Subcutaneous abdominal adipose tissue (tissue), 5 donors: ENCODE data around the gene AHI1.
"Not testable (repeated sequence)": the region's sequence is repeated elsewhere in the genome, so short reads cannot be mapped to it uniquely, and the experiment has no call there.

Experiments
- H3K27ac ChIP-seq: one replicate; pipeline ENCODE4 v1.7.0; 2013; ENCODE audit warnings: low read depth, mild to moderate bottlenecking, inconsistent platforms, low read length, moderate library complexity
- H3K27me3 ChIP-seq, 5 donors: one replicate each; pipeline ENCODE4 v1.7.0; 2013; ENCODE audit warnings: low read length in 5 of 5, inconsistent platforms in 1 of 5; ENCODE audit not compliant: control insufficient read depth in 5 of 5, insufficient read depth in 4 of 5
- H3K36me3 ChIP-seq, 5 donors: one replicate each; pipeline ENCODE4 v1.7.0; 2013; ENCODE audit warnings: low read length in 5 of 5; ENCODE audit not compliant: control insufficient read depth in 5 of 5, insufficient read depth in 5 of 5
- H3K4me1 ChIP-seq, 5 donors: one replicate each; pipeline ENCODE4 v1.7.0; 2013; ENCODE audit warnings: low read length in 5 of 5, mild to moderate bottlenecking in 3 of 5, moderate library complexity in 1 of 5; ENCODE audit not compliant: control insufficient read depth in 5 of 5, insufficient read depth in 5 of 5
- H3K4me3 ChIP-seq, 5 donors: one replicate each; pipeline ENCODE4 v1.7.0; 2013; ENCODE audit warnings: low read length in 5 of 5, low read depth in 1 of 5
- H3K9ac ChIP-seq, 5 donors: one replicate each; pipeline ENCODE4 v1.7.0; 2013; ENCODE audit warnings: low read length in 5 of 5, mild to moderate bottlenecking in 4 of 5, moderate library complexity in 3 of 5
- H3K9me3 ChIP-seq, 5 donors: one replicate each; pipeline ENCODE4 v1.7.0; 2013; ENCODE audit warnings: low read length in 5 of 5; ENCODE audit not compliant: control insufficient read depth in 5 of 5
- donor health status: healthy.
- donor health status: healthy.
- donor health status: healthy.
- donor health status: healthy.
- donor health status: healthy.

AHI1 gene

DNA sequence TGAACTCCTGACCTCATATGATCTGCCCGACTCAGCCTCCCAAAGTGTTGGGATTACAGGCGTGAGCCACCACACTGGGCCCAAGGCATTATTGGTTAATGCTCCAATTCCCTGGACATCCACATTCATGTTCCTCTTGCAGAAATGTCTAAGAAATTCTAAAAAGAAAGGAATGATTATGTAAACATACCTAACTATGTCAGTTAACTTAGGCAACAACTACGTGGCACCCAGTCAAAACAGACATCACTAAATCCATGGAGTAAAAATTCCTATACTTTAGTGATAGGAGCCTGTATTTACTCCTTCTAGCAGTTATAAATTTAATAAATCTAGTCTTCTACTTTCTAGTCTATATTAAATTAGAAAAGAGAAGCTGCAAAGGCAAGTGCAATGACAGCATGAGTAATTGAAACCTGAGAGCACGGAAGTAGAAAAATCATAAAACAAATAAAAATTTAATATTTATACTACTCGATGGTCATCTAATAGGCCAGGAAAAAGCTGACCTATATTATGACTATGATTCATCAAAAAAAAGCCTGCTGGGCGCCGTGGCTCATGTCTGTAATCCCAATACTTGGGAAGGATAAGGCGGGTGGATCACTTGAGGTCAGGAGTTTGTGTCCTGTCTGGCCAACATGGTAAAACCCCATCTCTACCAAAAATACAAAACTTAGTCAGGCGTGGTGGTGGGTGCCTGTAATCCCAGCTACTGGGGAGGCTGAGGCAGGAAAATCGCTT lies 4.2 kb downstream of the AHI1 start:
- Histone ChIP-seq H3K4me1 (peaks cover 0 to 11% (median 8%) of the 10 kb centered on the region in 5 donors), H3K9ac (no peak overlapping the region), H3K36me3 (peaks cover 5 to 33% (median 21%) of the 10 kb centered on the region in 5 donors), H3K27me3 (no peaks in the 10 kb centered on the region), H3K9me3 (no peaks in the 10 kb centered on the region), H3K4me3 (no peak overlapping the region), H3K27ac (no peak overlapping the region)

- Histone ChIP-seq H3K36me3 (peaks cover 5 to 36% (median 30%) of the 10 kb centered on the region in 5 donors), H3K9ac (no peak overlapping the region), H3K27me3 (no peaks in the 10 kb centered on the region), H3K27ac (no peak overlapping the region), H3K4me3 (no peak overlapping the region), H3K4me1 (no peaks in the 10 kb centered on the region), H3K9me3 (no peaks in the 10 kb centered on the region)
Observed at GRCh38 chr6:135490381-135490780, 7.2 kb downstream of the AHI1 start.

- Histone ChIP-seq H3K36me3 (peaks cover 5 to 42% (median 35%) of the 10 kb centered on the region in 5 donors), H3K9ac (no peak overlapping the region), H3K4me3 (no peak overlapping the region), H3K27me3 (no peaks in the 10 kb centered on the region), H3K9me3 (peaks cover 0 to 11% (median 4%) of the 10 kb centered on the region in 5 donors), H3K4me1 (no peaks in the 10 kb centered on the region), H3K27ac (no peak overlapping the region)
Observed at GRCh38 chr6:135488023-135488422, 9.5 kb downstream of the AHI1 start.

DNA sequence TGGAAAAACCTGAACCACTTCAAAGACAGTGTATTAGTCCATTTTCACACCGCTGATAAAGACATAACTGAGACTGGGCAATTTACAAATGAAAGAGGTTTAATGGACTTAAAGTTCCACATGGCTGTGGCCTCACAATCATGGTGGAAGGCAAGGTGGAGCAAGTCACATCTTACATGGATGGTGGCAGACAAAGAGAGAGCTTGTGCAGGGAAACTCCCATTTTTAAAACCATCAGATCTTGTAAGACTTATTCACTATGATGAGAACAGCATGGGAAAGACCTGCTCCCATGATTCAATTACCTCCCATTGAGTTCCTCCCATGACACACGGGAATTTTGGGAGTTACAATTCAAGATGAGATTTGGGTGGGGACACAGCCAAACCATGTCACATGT lies 13.6 kb downstream of the AHI1 start:
- not testable (repeated sequence) for H3K27me3 ChIP-seq
- peaks cover 9 to 35% (median 16%) of the 10 kb centered on the region in 5 donors for H3K9me3 ChIP-seq
- peaks cover 6 to 32% (median 29%) of the 10 kb centered on the region in 5 donors for H3K36me3 ChIP-seq

GRCh38 chr6:135481783-135482369 lies 15.7 kb downstream of the AHI1 start:
- peaks cover 9 to 35% (median 18%) of the 10 kb centered on the region in 5 donors for H3K9me3 ChIP-seq
- H3K4me1 ChIP-seq: no peaks in the 10 kb centered on the region
- H3K27ac ChIP-seq: no peak overlapping the region
- H3K27me3 ChIP-seq: no peaks in the 10 kb centered on the region
- peaks cover 6 to 33% (median 27%) of the 10 kb centered on the region in 5 donors for H3K36me3 ChIP-seq
- H3K4me3 ChIP-seq: no peak overlapping the region
- no peak overlapping the region for H3K9ac ChIP-seq

More for the DNA sequence above, 13.6 kb downstream of the AHI1 start:
- not testable (repeated sequence) for H3K27ac ChIP-seq, H3K4me1 ChIP-seq, H3K9ac ChIP-seq, H3K4me3 ChIP-seq

DNA sequence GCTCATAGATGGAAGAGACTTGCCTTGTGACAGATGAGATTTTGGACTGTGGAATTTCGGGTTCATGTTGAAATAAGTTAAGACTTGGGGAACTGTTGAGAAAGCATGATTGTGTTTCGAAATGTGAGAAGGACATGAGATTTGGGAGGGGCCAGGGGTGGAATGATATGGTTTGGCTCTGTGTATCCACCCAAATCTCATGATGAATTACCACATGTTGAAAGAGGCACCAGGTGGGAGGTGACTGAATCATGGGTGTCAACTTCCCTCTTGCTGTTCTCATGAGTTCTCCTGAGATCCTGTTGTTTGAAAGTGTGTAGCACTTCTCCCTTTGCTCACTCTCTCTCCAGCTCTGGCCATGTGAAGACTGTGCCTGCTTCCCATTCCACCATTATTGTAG lies 17.9 kb downstream of the AHI1 start:
- Histone ChIP-seq H3K36me3 (peaks cover 6 to 28% (median 21%) of the 10 kb centered on the region in 5 donors), H3K4me1 (no peaks in the 10 kb centered on the region), H3K4me3 (no peak overlapping the region), H3K9ac (no peak overlapping the region), H3K27ac (no peak overlapping the region), H3K27me3 (no peaks in the 10 kb centered on the region), H3K9me3 (peaks cover 9 to 35% (median 18%) of the 10 kb centered on the region in 5 donors)

- Histone ChIP-seq H3K4me1 (no peaks in the 10 kb centered on the region), H3K27ac (no peak overlapping the region), H3K4me3 (no peak overlapping the region), H3K36me3 (peaks cover 6 to 23% (median 15%) of the 10 kb centered on the region in 5 donors), H3K9me3 (peaks cover 9 to 29% (median 14%) of the 10 kb centered on the region in 5 donors), H3K27me3 (no peaks in the 10 kb centered on the region), H3K9ac (no peak overlapping the region)
Observed at GRCh38 chr6:135478626-135479025, 18.9 kb downstream of the AHI1 start.

- H3K4me3 ChIP-seq: no peak overlapping the region
- H3K27ac ChIP-seq: no peak overlapping the region
- H3K36me3 ChIP-seq: peaks cover 0 to 20% (median 17%) of the 10 kb centered on the region in 5 donors
Observed at GRCh38 chr6:135475292-135475886, 22.2 kb downstream of the AHI1 start.

DNA sequence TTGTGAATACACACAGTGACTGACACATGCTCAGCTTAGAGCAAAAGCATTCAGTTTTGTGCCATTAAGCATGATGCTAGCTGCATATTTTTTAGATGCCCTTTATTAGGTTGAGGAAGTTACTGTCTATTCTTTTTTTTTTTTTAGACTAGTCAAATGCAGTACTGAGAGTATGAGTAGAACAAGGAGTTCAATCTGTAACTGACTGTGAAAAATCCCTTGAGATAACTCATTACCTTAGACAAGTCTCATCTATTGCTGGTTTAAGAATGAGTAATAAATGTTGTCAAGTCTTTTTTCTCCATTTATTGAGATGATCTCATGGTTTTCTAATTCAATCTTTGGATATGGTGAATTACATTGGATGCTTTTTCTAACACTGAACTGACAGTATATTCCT lies 23.2 kb downstream of the AHI1 start:
- peaks cover 0 to 14% (median 11%) of the 10 kb centered on the region in 5 donors for H3K36me3 ChIP-seq
- H3K4me1 ChIP-seq: no peaks in the 10 kb centered on the region
- no peak overlapping the region for H3K27ac ChIP-seq
- H3K27me3 ChIP-seq: no peaks in the 10 kb centered on the region
- peaks cover 0 to 3% (median 0%) of the 10 kb centered on the region in 5 donors for H3K9me3 ChIP-seq
- H3K9ac ChIP-seq: no peak overlapping the region
- no peak overlapping the region for H3K4me3 ChIP-seq

More at GRCh38 chr6:135475292-135475886, 22.2 kb downstream of the AHI1 start:
- Histone ChIP-seq H3K9ac (no peak overlapping the region), H3K27me3 (no peaks in the 10 kb centered on the region), H3K9me3 (peaks cover 0 to 3% (median 0%) of the 10 kb centered on the region in 5 donors), H3K4me1 (no peaks in the 10 kb centered on the region)

DNA sequence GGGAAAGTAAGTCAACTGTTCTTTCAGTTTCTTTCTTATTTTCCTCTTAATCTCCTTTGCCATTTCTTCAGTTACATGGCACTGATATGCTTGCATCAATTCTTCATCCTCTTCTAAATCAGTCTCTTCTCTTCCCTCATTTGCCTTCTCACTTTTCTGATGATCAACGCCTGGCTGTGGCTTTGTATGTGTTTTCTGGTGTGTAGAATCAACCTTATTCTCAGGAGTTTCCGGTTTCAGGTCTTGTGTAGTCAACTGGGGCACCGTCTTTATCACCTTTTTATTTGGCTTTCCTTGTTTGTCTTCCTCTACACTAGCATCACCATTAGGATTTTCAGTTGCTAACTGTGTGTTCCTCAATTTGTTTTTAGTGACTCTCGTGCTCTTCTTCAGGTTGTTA lies 31.6 kb downstream of the AHI1 start:
- H3K9me3 ChIP-seq: no peaks in the 10 kb centered on the region
- no peak overlapping the region for H3K4me3 ChIP-seq
- no peak overlapping the region for H3K27ac ChIP-seq
- peaks cover 14 to 34% (median 19%) of the 10 kb centered on the region in 5 donors for H3K36me3 ChIP-seq
- no peaks in the 10 kb centered on the region for H3K27me3 ChIP-seq
- no peaks in the 10 kb centered on the region for H3K4me1 ChIP-seq
- no peak overlapping the region for H3K9ac ChIP-seq
